ENCODE results near the gene KRTAP10-5.
"Not testable (repeated sequence)": the region's sequence is repeated elsewhere in the genome, so short reads cannot be mapped to it uniquely, and the experiment has no call there.

KRTAP10-5 gene

DNA sequence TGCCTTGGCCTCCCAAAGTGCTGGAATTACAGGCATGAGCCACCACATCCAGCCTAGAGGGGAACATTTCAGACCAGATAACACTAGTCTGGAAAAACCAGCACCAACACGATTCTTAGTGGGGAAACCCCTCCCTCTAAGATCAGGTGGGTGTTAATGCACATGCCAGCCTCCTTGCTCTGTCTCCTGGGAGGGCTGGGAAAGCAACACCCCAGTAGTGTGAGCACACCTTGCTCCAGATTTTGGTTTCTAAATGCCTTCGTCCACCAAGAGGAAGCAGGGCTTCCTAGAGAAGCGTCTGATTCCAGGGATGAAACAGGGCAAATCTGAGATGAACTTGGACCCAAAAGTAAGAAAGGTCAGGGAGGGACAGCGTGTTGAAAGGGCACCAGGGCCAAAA is 9.1 kb downstream of the KRTAP10-5 start:
- no peak for DNase-seq

DNA sequence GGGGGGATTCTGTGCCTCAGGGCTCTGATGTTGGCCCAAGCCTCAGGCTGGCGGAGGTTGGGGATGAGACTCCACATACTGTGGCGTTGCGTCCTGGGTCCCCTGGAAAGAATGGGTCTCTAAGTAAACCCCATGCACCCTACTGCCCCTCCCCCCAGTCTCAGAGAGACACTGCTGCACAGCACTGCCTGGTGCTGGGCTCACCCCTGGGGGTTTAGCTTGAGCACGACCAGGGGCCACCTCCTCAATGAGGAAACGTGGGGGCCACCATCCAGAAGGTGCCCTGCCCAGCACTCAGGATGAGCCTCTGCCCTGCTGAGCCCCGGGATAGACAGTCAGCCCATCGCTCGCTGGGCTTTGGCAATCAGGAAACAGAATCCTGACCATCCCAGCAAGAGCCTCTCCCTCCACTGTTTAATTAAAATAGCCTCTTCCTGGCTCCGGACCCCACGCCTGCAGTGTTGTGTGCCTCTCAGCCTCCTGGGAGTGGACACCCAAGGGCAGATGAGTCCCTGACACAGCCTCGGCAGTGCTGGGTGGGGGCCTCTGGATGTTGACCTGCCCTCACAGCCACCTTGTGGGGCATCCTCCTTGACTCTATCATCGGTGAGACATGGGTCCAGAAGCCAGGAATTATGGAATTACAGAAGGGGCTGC is 10.4 kb downstream of the KRTAP10-5 start:
- no peak for DNase-seq

DNA sequence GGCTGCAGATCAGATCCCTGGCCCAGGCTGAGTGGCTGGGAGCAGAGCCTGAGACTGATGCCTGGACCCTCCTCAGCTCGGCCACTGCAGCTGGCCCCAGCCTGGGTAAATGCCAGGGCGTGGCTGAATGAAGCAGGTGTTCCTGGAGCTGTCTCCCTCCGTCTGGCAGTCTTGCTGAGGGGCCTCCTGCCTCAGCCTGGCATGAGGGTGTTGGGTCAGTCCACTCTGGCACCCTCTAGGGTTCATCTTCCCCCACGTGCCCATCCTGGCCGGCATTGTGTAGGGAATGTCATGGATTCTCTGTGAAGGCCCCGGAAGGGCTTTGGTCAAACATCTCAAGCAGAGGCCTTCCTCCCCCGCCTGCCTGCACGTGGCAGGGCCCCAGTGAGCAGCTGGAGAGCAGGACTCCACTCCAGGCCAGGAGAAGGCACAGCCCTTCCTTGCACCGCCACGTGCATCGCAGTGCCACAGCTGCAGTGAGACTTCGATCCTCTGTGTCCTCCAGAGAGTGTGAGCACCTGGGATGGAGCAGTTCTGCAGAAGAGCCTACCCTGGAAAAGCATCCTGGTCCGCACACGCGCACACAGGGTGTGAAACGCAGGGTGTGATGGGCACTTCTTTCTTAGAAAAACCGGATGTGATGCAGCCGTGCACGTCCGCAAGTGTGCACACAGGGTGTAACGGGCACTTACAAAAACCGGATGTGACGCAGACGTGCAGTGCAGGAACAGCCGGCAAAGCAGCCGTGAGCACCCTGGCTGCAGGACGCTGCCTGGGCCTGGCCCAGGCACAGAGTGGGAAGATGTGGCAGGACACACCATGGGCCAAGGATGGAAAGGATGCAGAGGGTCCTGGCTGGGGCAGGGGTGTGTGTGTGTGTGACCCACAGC is 11.5 kb downstream of the KRTAP10-5 start:
- DNase-seq, result no peak

DNA sequence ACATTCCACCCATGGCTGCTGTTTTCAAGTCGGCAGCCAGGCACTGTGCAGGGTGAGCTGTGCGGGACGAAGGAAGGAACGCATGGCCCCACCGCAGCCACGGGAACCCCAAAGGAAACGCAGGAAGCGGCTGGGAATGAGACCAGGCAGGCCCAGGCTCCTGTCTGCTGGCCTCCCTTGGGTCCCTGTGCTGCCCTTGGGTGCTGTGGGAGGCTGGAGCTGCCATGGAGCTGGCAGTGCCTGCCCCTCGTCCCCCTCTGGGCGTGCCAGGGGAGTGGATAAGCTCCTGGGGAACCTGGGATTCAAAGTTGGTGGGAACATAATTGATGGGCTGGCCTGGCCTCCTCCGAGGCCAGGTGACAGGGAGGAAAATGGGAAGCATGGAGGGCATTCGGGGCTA is 12.1 kb downstream of the KRTAP10-5 start:
- DNase-seq, result no peak

DNA sequence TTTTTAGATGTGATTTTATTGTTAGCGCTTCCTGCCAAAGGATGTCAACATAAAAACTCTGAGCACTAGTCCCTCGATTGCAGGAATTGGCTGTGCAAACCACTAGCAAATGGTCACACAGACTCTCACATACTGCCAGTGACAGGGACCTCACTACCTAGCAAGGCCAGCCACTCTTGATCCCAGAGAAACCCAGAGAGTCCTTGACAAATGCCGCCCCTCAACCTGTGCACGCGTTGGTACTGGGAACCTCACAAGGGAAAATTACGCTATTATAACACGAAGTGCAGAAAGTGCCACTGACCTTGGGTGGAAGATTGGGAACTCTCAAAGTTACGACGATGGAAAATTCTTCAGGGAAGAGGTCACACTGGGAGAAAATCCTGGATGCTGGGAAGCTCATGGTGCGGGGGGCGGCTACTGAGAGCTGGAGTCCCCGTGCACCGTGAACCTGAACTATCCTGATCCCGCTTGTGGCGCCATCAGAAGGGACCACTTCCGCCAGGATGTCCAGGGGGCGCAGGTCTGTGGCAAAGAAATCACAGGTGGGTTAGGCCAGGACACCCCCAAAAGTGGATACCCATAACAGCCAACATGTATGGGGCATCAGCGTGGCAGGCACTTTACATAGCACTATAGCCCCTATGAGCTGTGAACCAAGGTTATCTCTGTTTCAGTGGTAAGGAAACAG is 12.8 kb downstream of the KRTAP10-5 start:
- no peak for DNase-seq

DNA sequence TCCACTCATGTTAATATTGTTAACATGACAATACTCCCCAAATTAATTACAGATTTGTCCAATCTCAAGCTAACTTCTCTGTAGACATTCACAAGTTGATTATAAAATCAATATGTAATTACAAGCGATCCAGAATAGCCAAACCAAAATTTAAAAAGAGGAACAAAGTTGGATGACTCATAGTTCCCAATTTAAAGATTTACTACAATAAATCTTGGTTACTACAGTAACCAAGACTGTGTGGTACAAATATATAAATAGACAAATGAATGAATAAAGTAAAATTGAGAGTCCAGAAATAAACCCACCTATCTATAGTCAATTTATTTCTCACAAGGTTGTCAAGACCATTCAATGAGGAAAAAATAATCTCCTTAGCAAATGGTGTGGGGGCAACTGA is 14.0 kb downstream of the KRTAP10-5 start:
- no peak for DNase-seq

DNA sequence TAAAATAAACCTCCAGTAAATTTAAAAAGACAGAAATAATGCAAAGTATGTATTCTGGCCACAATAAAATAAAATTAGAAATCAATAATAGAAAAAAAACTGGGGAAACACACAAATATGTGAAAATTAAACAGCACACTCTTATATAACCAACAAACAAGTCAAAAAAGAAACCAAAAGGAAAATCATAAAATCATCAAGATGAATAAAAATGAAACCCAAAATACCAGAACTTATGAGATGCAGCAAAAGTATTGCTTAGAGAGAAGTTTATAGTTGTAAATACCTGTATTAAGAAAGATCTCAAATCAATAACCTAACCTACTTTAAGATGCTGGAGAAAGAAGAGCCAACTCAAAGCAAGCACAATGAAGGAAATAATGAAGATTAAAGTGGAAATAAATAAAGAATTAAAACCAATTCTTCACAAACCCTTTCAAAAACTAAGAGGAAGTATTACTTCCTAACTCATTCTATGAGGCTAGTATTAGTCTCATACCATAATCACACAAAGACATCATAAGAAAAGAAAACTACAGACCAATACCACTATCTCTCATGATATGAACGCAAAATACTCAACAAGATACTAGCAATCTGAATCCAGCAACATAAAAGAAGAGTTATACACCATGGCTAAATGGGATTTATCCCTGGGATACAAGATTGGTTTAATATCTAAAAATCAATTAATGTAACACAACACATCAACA is 15.4 kb downstream of the KRTAP10-5 start:
- DNase-seq, result no peak

DNA sequence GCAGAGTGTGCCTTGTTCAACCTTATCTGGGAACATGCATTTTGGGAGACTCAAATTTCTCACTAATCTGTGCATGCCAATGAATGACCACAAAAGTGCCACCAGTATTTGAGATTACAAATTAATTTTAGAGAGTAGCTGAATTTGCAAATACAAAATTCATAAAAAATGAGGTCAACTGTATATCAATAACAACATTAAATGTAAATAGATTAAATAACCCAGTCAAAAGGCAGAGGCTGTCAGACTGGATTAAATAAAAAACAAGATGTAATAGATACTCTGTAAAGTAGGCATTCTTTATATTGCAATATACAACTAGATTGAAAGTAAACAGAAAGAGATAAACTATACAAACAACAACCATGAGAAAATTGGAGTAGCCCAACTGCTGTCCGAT is 16.3 kb downstream of the KRTAP10-5 start:
- DNase-seq, result no peak

DNA sequence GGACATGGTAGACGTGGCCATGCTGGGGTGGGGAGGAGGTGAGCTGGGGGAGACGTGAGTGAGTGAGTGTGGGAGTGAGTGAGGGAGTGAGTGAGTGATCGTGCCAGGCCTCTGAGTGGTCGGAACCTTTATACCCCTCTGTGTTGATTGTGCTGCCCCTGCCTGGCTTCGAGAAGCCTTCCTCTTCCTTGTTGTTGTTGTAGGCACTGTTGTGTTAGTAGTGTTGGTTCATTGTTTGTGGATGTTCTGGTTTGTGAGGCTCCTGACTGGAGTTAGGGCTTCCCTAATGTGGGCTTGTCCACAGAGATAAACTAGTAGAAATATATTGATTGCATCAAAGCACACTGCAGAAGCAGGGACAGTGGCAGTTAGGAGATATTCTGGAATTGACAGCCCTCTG is 21.7 kb downstream of the KRTAP10-5 start, which contains the start of gene KRTAP10-3:
TSS of gene KRTAP10-3 (minus strand) at position 101 of the 400 bp plus-strand sequence. CDS start at position 21, 80 bp downstream.
- no peak for DNase-seq

DNA sequence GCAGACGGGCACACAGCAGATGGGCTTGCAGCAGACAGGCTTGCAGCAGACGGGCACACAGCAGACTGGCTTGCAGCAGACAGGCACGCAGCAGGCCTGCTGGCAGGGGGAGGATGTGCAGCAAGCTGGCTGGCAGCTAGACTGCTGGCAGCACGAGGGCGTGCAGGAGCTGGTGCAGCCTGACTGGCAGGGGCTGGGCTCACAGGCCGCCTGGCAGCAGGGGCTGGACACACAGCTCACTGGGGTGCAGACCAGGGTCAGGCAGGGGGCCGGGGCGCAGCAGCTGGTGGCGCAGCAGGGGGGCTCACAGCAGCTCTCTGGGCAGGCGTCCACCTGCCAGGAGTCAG is 22.1 kb downstream of the KRTAP10-5 start:
- DNase-seq, result not testable (repeated sequence)

DNA sequence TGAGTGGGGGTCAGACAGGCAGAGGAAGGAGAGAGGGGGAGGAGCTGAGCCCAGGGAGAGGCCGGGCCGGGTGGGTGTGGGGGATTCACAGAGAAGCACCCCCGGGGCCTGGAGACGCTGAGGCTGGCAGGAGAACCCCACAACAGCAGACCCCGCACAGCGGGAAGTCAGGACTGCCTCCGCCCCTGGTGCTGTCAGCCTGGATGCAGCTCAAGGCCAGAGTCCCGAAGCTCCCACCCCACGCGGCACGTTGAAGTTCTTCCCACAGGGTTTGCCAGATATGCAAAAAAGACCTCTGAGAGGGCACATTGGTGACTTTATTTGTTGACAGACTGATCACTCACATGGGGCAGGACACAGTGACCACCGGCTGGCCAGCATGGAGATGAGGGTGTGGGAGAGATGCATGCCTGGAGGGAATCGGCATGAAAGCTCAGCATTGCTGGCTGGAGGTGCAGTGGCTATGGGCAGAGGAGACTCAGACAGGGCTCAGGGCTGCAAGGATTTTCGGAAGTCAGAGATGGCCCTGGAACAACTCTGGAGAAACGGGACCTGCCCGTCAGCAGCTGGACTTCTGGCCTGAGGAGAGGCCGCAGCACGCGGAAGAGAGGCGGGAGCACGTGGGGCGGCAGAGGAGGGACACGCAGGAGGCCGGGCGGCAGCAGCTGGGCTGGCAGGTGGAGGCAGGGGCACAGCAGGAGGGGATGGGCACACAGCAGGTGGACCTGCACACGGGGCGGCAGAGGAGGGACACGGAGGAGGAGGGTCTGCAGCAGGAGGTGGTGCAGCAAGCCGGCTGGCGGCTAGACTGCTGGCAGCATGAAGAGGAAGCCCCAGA is 22.7 kb downstream of the KRTAP10-5 start:
- no peak for DNase-seq

DNA sequence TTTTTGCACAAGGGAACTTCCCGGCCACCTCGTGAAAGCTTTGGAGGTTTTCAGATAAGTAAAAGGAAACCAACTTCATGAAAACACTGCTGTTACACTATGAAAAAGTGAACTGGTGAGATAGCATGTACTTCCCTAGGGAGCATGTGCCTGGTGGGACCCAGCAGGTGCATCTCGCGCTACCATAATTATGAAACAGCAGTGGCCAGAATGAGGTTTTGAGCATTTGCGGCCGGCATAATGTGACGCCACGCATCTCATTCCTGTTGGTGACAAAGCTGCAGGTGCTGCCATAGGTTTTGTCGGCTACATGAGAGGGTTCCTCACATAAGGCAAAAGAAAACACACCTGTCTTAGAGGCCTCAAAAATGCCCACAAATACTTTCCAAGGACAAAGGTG is 23.5 kb downstream of the KRTAP10-5 start:
- no peak for DNase-seq

DNA sequence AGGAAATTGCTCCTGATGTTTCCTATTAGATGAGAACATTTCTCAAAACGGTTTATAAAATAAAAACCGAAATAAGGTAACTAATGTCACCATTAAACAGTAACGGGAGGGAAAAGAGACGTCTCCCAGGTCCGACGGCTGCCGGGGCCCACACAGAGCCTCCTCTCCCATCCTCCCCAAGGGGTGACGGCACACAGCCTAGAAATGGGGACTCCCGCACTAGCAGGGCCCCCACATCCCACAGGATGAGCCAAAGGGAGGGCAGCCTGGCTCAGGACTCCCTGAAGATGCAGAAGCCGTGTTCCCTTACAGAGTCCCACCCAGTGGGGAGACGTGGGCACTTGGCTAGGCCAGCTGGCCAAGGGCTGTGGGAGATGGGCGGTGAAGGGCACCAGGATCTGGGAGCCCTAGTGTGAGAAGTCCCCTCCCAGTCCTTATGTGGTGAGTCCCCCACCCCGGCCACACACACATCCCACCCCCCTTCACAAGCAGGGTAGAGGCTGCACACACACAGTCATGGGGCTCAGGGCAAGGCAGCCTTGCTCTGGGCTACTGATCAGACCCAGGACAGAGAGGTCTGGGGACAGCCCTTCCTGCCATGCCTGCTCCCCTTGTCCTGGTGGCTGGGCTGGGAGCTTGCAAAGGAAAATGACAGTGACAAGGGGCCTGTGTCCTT is 25.1 kb downstream of the KRTAP10-5 start:
- no peak for DNase-seq

DNA sequence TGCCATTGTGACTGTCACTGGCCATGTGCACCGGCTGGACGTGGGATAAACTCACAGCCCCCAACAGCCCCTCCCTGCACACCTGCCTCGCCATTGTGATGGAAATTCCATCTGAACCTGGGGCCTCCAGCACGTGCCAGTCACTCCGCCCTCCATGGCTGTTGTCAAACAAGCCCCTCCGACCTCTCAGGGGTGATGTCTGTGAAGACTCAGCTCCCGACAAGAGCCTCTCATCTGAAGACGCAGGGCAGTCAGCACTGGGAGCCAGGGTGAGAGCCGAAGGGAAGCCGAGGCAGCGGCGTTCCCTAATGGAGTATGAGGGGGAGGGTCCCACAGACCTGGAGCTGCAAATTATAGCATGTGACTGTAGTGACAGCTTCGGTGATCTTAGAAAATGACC is 27.7 kb downstream of the KRTAP10-5 start:
- no peak for DNase-seq

DNA sequence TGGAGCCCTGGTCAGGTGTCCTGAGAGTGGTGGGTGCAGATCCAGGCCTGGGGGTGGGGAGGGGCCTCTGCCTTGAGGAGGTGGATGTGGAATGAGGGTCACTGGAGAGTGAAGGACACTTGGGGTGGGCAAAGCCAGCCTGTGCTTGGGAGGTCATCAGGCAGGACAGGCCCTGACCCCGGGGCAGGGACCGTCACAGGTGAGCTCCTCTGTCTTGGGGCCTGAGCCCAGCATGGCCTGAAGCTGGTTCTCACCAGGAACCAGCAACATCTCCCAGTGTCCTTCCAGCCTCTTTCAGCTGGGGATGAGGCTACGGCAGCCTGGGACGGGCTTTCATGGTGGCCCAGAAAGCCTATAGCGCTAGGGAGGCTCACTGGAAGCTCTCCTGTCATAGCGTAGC is 28.3 kb downstream of the KRTAP10-5 start:
- DNase-seq, result no peak

DNA sequence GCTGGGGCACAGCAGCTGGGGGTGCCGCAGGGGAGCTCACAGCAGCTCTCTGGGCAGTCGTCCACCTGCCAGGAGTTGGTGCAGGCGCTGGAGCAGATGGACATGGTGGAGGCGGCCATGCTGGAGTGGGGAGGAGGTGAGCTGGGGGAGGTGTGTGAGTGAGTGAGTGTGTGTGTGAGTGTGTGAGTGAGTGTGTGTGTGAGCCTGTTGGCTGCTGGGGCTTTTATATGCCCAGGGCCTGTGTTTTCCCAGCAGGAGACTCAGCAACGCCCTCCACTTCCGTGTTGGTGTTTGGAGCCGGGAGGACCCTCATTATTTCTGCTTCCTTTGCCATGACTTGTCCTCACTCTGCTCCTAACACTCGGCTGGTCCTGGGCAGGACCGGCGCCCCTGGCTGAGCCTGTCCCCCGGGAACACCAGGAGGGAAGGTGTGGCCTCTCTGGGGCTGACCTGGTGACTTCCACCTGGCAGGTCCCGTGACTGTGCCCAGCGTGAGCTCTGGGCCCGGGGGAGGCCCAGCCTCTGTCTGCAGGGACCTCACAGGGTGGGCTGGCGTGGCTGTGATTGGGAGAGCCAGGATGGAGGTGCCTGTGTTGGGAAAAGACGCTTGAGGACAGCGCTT is 29.0 kb downstream of the KRTAP10-5 start, which contains the start of gene KRTAP10-2:
TSS of gene KRTAP10-2 (minus strand) at position 166 of the 622 bp plus-strand sequence. CDS start at position 119, 47 bp downstream.
- DNase-seq, result no peak

DNA sequence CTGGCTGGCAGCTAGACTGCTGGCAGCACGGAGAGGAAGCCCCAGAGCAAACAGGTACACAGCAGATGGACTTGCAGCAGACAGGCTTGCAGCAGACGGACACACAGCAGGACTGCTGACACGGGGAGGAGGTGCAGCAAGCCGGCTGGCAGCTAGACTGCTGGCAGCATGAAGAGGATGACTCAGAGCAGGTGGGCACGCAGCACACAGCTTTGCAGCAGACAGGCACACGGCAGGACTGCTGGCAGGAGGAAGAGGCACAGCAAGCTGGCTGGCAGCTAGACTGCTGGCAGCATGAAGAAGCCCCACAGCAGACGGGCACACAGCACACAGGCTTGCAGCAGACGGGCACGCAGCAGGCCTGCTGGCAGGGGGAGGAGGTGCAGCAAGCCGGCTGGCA is 29.6 kb downstream of the KRTAP10-5 start:
- DNase-seq, result no peak

DNA sequence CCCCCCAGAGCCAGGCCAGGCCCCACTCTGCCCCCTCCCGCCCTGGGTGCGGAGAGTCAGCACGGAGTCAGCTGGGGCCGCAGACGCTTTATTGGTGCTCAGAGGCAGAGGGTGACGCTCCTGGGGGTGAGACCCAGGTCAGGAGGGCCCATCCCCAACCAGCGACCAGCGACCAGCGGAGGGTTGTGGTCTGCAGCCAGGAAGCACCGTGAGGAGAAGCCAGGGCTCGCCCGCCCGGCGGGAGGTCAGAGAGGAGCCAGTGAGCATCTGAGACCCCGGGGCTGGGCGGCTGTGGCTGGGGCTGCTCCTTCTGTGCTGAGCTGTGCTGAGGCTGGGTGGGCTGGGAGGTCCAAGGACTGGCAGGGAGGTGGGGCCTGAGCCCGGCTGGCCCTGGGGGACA is 30.1 kb downstream of the KRTAP10-5 start:
- not testable (repeated sequence) for DNase-seq

DNA sequence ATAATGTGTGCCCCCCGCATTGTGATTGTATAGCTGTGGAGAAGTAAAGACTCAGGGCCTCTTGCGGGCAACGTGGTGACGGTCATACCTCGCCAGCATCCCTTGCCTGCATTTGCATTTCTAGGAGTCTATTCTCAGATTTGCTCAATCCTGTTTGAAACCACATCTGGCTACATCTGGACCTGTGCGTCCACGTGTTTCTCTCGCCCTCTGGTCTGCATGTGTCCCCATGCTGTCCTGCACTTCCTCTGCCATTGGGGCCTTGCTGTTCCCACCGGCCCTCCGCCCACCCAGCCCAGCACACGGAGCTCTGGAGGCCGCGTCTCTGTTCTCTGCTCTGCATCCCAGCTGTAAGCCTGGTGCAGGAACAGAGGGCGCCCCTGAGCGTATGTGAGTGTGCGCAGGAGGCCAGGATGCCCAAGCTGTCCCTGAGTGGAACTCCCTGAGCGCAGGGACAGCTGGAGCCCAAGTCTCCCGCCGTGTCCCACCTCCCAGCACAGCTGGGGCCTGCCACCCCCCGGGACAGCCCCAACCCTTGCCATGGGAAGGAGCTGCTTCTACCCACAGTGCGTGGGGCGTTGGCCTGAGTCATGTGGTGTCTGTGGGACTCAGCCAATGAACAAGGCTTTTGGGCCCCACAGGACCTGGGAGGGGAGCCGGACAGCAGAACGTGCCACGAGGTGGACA is 30.7 kb downstream of the KRTAP10-5 start:
- DNase-seq, result no peak

DNA sequence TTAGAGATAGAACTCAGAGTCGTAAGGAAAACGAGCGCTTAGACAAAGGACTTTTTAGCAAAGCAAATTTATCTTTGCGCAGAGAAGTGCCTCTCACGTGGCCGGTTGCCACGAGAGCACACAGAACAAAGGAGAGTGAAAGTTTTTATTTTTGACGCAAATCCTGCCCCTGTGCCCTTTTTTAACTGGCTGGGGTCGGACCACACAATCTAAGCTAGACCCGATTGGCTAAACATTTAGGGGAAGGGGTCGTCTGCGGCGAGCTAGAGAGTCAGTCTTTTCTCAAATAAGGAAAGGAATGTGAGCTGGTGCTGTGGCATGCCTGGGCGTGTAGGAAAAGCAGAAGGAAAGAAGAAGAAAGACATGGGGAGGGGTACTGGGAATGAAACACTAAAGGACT is 31.5 kb downstream of the KRTAP10-5 start:
- no peak for DNase-seq

Data from stimulated activated CD4-positive, alpha-beta T cell treated with anti-CD3 and anti-CD28 coated beads, Interleukin-2, amount 100 ng/mL, for 24 hours (primary cell).